ENCODE measurements around the gene HAGHL. TPM values are rescaled to one million over a fixed set of nuclear protein-coding genes. Genes with fewer than 3 reads are reported as not detected.
"Not testable (repeated sequence)": the region's sequence is repeated elsewhere in the genome, so short reads cannot be mapped to it uniquely, and the experiment has no call there.

The HAGHL gene
- total RNA-seq, 1 donor from 2014 or later = 17.7 TPM

- no peak for TF ChIP-seq CTCF (IDR thresholded peaks at IDR 0.05; ENCODE audit: insufficient read depth, low read length, poor library complexity, severe bottlenecking)
- Histone ChIP-seq H3K27me3 (ENCODE audit: control insufficient read depth, insufficient read depth, low read length) (peaks cover 4% of the 10 kb centered on the region), H3K4me3 (ENCODE audit: low read depth, low read length) (no peak overlapping the region), H3K36me3 (ENCODE audit: control insufficient read depth, insufficient read depth, low read length) (peaks cover 1% of the 10 kb centered on the region)
- no peak for DNase-seq (ENCODE audit: low read depth)
These were observed 39.4 kb upstream of the HAGHL start for GRCh38 chr16:687499-687898.

GRCh38 chr16:689175-689897, 37.6 kb upstream of the HAGHL start:
- TF ChIP-seq CTCF (IDR thresholded peaks at IDR 0.05; ENCODE audit: insufficient read depth, low read length, poor library complexity, severe bottlenecking) = no peak
- Histone ChIP-seq H3K4me3 (ENCODE audit: low read depth, low read length) (peak overlapping the region; percentile 71), H3K36me3 (ENCODE audit: control insufficient read depth, insufficient read depth, low read length) (no peaks in the 10 kb centered on the region), H3K27me3 (ENCODE audit: control insufficient read depth, insufficient read depth, low read length) (peaks cover 18% of the 10 kb centered on the region)
- no peak for DNase-seq (ENCODE audit: low read depth)

- H3K27me3 ChIP-seq (ENCODE audit: control insufficient read depth, insufficient read depth, low read length) = peaks cover 36% of the 10 kb centered on the region
- H3K36me3 ChIP-seq (ENCODE audit: control insufficient read depth, insufficient read depth, low read length); DNase-seq (ENCODE audit: low read depth); H3K4me3 ChIP-seq (ENCODE audit: low read depth, low read length): not testable (repeated sequence)
These were observed 35.7 kb upstream of the HAGHL start for GRCh38 chr16:691242-691641.

- DNase-seq (ENCODE audit: low read depth) = no peak
- no peak for TF ChIP-seq CTCF (IDR thresholded peaks at IDR 0.05; ENCODE audit: insufficient read depth, low read length, poor library complexity, severe bottlenecking)
- H3K4me3 ChIP-seq (ENCODE audit: low read depth, low read length) = no peak overlapping the region
- no peaks in the 10 kb centered on the region for H3K36me3 ChIP-seq (ENCODE audit: control insufficient read depth, insufficient read depth, low read length)
- peaks cover 39% of the 10 kb centered on the region for H3K27me3 ChIP-seq (ENCODE audit: control insufficient read depth, insufficient read depth, low read length)
These were observed 34.4 kb upstream of the HAGHL start for GRCh38 chr16:692356-693108.

- Histone ChIP-seq H3K4me3 (ENCODE audit: low read depth, low read length) (no peak overlapping the region), H3K36me3 (ENCODE audit: control insufficient read depth, insufficient read depth, low read length) (no peaks in the 10 kb centered on the region), H3K27me3 (ENCODE audit: control insufficient read depth, insufficient read depth, low read length) (peaks cover 41% of the 10 kb centered on the region)
- no peak for TF ChIP-seq CTCF (IDR thresholded peaks at IDR 0.05; ENCODE audit: insufficient read depth, low read length, poor library complexity, severe bottlenecking)
- no peak for DNase-seq (ENCODE audit: low read depth)
These were observed 33.5 kb upstream of the HAGHL start for GRCh38 chr16:693364-693763.

- DNase-seq (ENCODE audit: low read depth) = no peak
- no peaks in the 10 kb centered on the region for H3K36me3 ChIP-seq (ENCODE audit: control insufficient read depth, insufficient read depth, low read length)
- peaks cover 42% of the 10 kb centered on the region for H3K27me3 ChIP-seq (ENCODE audit: control insufficient read depth, insufficient read depth, low read length)
- no peak for TF ChIP-seq CTCF (IDR thresholded peaks at IDR 0.05; ENCODE audit: insufficient read depth, low read length, poor library complexity, severe bottlenecking)
- H3K4me3 ChIP-seq (ENCODE audit: low read depth, low read length) = no peak overlapping the region
These were observed 33.1 kb upstream of the HAGHL start for GRCh38 chr16:693766-694165.
